Measurements from ENCODE around the gene ADCY7. TPM values are rescaled to one million over a fixed set of nuclear protein-coding genes. Genes with fewer than 3 reads are reported as not detected.

Gene ADCY7
- total and polyA plus RNA-seq, 12 donors: 2.8 to 44.4 (median 17.5) TPM

DNA sequence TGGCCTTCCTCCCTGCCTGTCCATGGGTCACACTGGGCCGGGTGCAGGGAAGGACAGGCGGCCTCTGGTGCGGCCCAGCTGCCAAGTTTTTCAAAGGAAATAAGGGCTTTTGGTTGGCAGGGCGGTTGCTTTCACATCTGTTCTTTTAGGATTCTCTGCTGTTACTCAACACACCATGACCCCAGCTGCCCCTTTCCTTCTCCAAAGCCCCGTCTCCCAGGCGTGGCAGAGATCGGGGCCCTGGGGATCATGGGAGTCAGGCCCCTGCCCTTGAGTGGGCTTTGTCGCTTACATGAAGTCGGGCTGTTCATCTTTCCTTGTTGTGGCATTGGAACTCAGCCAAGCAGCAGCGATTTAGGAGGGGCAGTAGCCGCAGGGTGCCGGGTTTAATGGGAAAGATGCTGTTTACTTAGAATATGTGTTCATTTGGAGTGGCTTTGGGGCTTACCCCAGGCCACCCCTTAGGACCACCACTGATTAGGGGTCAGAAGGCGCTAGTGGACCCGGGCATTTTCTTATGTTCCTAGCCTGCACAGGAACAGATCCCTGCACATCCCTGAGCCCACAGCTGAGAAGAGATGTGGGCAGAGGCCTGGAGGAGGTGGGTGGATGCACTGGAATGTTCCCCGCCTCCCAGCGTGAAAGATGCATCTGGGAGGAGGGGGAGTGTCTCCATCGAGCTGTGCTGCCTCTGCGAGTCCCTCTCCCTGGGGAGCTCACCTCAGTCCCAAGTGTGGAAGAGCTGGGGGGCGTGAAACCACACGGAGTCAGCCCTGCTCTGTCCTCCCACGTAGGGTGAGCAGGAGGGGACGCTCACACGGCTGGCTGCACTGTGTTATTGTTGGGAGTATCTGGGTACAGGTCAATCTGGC lies 6.8 kb upstream of the ADCY7 start:
- peak overlapping the region in 1 of 5 donors; percentile 6 for H3K27ac ChIP-seq
- intact Hi-C loops (cut with DNase I): no loop called here

DNA sequence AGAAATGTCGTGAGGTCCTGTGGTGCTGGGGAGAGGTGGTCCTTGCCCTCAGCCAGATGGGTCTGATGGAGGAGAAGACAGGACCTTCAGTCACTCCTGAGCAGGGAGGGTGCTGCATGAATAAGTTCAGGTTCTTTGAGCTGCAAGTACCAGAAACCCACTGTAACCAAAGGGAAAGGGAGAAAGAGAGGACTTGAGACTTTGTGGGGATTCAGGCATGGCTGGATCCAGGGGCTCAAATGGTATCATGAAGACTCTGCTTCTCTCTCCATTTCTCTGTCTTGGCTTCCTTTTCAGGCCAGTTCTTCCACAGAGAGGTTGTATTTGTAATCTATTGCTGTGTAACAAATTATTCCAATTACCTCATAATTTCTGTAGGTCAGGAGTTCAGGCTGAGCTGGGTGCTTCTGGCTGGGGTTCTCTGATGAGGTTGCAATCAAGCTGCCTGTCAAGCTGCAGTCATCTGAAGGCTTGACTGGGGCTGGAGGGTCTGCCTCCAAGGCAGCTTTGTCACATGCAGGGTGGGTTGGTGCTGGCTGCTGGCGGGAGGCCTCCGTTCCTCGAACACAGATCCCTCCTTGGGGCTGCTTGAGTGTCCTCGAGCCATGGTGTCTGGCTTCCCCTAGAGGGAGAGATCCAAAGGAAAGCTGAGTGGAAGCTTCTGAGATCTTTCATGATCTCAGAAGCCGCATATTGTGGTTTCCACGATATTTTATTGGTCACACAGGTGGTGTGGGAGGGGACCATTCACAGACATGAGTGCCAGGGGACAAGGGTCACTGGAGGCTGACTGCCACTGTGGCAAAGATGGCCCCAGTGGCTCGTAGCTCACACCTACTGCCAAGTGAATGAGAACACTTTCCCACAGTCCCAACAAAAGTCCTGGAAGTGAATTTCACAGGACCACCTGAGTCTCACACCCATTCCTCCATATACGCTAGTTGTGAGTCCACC lies 5.9 kb upstream of the ADCY7 start:
- Histone ChIP-seq H3K4me3 (no peak overlapping the region), H3K36me3 (replicated peaks in 1 of 2) (no peaks in the 10 kb centered on the region), H3K27me3 (no peaks in the 10 kb centered on the region), H3K27ac (no peak overlapping the region), H3K4me1 (replicated peaks in 1 of 2) (peaks cover 0 to 11% of the 10 kb centered on the region in 2 donors), H3K9me3 (replicated peaks in 1 of 3) (no peaks in the 10 kb centered on the region)
- intact Hi-C loops (cut with DNase I): no loop called here
- no peak for TF ChIP-seq CTCF (IDR thresholded peaks at IDR 0.05)
- TF ChIP-seq POLR2A (IDR thresholded peaks at IDR 0.05): no peak
- 87 to 92% (median 89%) methylated on average over 2 to 9 of the region's 9 CpGs for WGBS, 4 donors
- DNase-seq: no peak

More for the DNA sequence above, 6.8 kb upstream of the ADCY7 start:
- no peaks in the 10 kb centered on the region for H3K27me3 ChIP-seq
- H3K9me3 ChIP-seq (replicated peaks in 1 of 3): no peaks in the 10 kb centered on the region
- H3K4me1 ChIP-seq (replicated peaks in 1 of 2): peaks cover 0 to 11% of the 10 kb centered on the region in 2 donors
- H3K4me3 ChIP-seq: no peak overlapping the region
- TF ChIP-seq CTCF (IDR thresholded peaks at IDR 0.05): no peak
- no peak for TF ChIP-seq POLR2A (IDR thresholded peaks at IDR 0.05)
- 40 to 49% (median 44%) methylated on average over 20 to 23 of the region's 23 CpGs for WGBS, 4 donors
- DNase-seq: peak in 4 of 7 donors; percentile 37 to 48 (median 44)
- H3K36me3 ChIP-seq (replicated peaks in 1 of 2): no peaks in the 10 kb centered on the region

DNA sequence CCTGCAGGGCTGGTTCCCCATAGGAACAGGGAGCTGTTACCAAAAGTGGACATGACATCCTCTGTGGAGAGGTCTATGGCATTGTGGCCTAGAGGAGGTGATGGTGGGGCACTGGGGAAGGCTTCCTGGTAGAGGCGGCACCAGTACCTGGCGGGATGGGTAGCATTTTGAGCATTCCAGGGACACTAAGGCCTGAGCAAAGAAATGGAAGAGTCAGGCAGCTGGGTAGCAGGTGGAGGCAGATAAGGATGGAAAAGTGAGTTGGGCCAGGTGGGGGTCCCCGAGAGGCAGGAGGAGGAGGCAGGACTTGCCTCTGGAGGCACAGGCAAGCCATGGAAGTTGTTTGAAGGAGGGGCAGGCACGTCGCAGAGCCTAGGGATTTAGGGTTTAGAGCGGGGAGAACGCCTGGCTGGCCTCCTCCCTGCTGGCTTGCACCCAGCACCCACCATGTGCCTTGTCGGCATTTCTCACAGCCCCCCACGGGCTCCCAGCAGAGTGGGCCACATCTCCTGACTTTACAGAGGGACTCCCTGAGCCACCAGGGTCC lies 5.1 kb upstream of the ADCY7 start:
- no peaks in the 10 kb centered on the region for H3K36me3 ChIP-seq (replicated peaks in 1 of 2)
- intact Hi-C loops (cut with DNase I): no loop called here
- no peak for DNase-seq
- H3K27me3 ChIP-seq: no peaks in the 10 kb centered on the region
- H3K27ac ChIP-seq: no peak overlapping the region
- no peaks in the 10 kb centered on the region for H3K9me3 ChIP-seq (replicated peaks in 1 of 3)
- WGBS, 4 donors: 76 to 90% (median 82%) methylated on average over 6 to 9 of the region's 9 CpGs
- no peak for TF ChIP-seq POLR2A (IDR thresholded peaks at IDR 0.05)
- no peak for TF ChIP-seq CTCF (IDR thresholded peaks at IDR 0.05)
- peaks cover 0 to 16% of the 10 kb centered on the region in 2 donors for H3K4me1 ChIP-seq (replicated peaks in 1 of 2)
- H3K4me3 ChIP-seq: no peak overlapping the region
